Retinal pigment epithelial cell (primary cell): Measurements from ENCODE around the gene AHI1.

ENCODE experiments used
- DNase-seq: peaks from one replicate; pipeline ENCODE4 v3.0.0-alpha.2; 2010; ENCODE audit warnings: low read depth
- H3K4me3 ChIP-seq: 2 replicates; pipeline ENCODE4 v1.5.1; 2011; ENCODE audit warnings: mild to moderate bottlenecking, low read length, control low read depth, moderate library complexity
- CTCF ChIP-seq: conservative IDR thresholded peaks from 2 replicates; pipeline ENCODE4 v1.5.1; 2011; ENCODE audit warnings: low read depth, low read length, control low read depth, inconsistent platforms

Gene AHI1

GRCh38 chr6:135395136-135395535, 102.4 kb downstream of the AHI1 start:
- H3K4me3 ChIP-seq, result no peak overlapping the region
- no peak for DNase-seq
- no peak for TF ChIP-seq CTCF

GRCh38 chr6:135393289-135393688, 104.3 kb downstream of the AHI1 start:
- no peak for DNase-seq
- no peak for TF ChIP-seq CTCF
- no peak overlapping the region for H3K4me3 ChIP-seq

GRCh38 chr6:135390458-135390857, 107.1 kb downstream of the AHI1 start:
- TF ChIP-seq CTCF, result no peak
- DNase-seq, result no peak
- H3K4me3 ChIP-seq, result no peak overlapping the region

GRCh38 chr6:135385299-135385698, 112.2 kb downstream of the AHI1 start:
- DNase-seq, result no peak
- TF ChIP-seq CTCF, result no peak
- no peak overlapping the region for H3K4me3 ChIP-seq

GRCh38 chr6:135383766-135384165, 113.8 kb downstream of the AHI1 start:
- no peak for TF ChIP-seq CTCF
- no peak overlapping the region for H3K4me3 ChIP-seq
- DNase-seq, result no peak

- DNase-seq, result no peak
- TF ChIP-seq CTCF, result no peak
- H3K4me3 ChIP-seq, result no peak overlapping the region
Measured at GRCh38 chr6:135383301-135383700, 114.2 kb downstream of the AHI1 start.

GRCh38 chr6:135382182-135382628, 115.3 kb downstream of the AHI1 start:
- no peak for DNase-seq
- no peak for TF ChIP-seq CTCF
- no peak overlapping the region for H3K4me3 ChIP-seq
